ENCODE measurements around the gene PTPRG.

Gene PTPRG

GRCh38 chr3:61663356-61664104 is 102.2 kb downstream of the PTPRG start:
- DNase-seq, result no peak

GRCh38 chr3:61664105-61664482 is 102.7 kb downstream of the PTPRG start:
- DNase-seq, result no peak

GRCh38 chr3:61665121-61665520 is 103.8 kb downstream of the PTPRG start:
- DNase-seq, result no peak

GRCh38 chr3:61665987-61666386 is 104.6 kb downstream of the PTPRG start:
- DNase-seq, result no peak

GRCh38 chr3:61666615-61667330 is 105.4 kb downstream of the PTPRG start:
- DNase-seq, result no peak

- no peak for DNase-seq
These were observed 106.0 kb downstream of the PTPRG start for GRCh38 chr3:61667383-61667782.

GRCh38 chr3:61667814-61668213 is 106.4 kb downstream of the PTPRG start:
- DNase-seq, result no peak

GRCh38 chr3:61668317-61668864 is 107.0 kb downstream of the PTPRG start:
- no peak for DNase-seq

GRCh38 chr3:61669203-61669602 is 107.8 kb downstream of the PTPRG start:
- DNase-seq, result no peak

GRCh38 chr3:61669668-61670299 is 108.4 kb downstream of the PTPRG start:
- DNase-seq, result no peak

GRCh38 chr3:61673651-61674050 is 112.3 kb downstream of the PTPRG start:
- no peak for DNase-seq

- DNase-seq, result no peak
These were observed 113.2 kb downstream of the PTPRG start for GRCh38 chr3:61674596-61674995.

- no peak for DNase-seq
These were observed 117.7 kb downstream of the PTPRG start for GRCh38 chr3:61679026-61679425.

- DNase-seq, result no peak
These were observed 119.2 kb downstream of the PTPRG start for GRCh38 chr3:61680617-61681016.

GRCh38 chr3:61681636-61682035 is 120.3 kb downstream of the PTPRG start:
- no peak for DNase-seq

GRCh38 chr3:61682671-61683548 is 121.5 kb downstream of the PTPRG start:
- no peak for DNase-seq

GRCh38 chr3:61683549-61684236 is 122.3 kb downstream of the PTPRG start:
- DNase-seq, result no peak

- DNase-seq, result no peak
These were observed 123.0 kb downstream of the PTPRG start for GRCh38 chr3:61684386-61684785.

GRCh38 chr3:61685755-61686154 is 124.4 kb downstream of the PTPRG start:
- DNase-seq, result no peak

- DNase-seq, result no peak
These were observed 124.9 kb downstream of the PTPRG start for GRCh38 chr3:61686228-61686648.

GRCh38 chr3:61687206-61687605 is 125.8 kb downstream of the PTPRG start:
- no peak for DNase-seq

GRCh38 chr3:61687663-61688306 is 126.4 kb downstream of the PTPRG start:
- DNase-seq, result no peak
